HepG2 (cell line): Measurements from ENCODE around the gene MAP3K8. TPM values are rescaled to one million over a fixed set of nuclear protein-coding genes. Genes with fewer than 3 reads are reported as not detected.

Experiments used
- ATAC-seq: fragments of 200-7000 bp; cut with Tn5 transposase; 3 replicates; pipeline ENCODE4 v1.9.1; 2020; ENCODE audit warnings: mild to moderate bottlenecking, moderate library complexity
- BruUV-seq: library from RNA; stranded (reverse); fragments of 400-500 nt; replicated peaks from 2 replicates; lab custom pipeline; 2021; lab: Mats Ljungman, UMichigan
- CTCF ChIA-PET: fragments of 300-600 bp; formaldehyde crosslinking; extraction: SDS; loops from one replicate; lab custom pipeline; 2021; ENCODE audit warnings: low total read pairs, inconsistent platforms, low intra/inter-chr PET ratio; lab: Yijun Ruan, JAX
- POLR2A ChIA-PET: fragments of 350-600 bp; sonication (Branson Sonifier 250); formaldehyde crosslinking; loops from one replicate; lab custom pipeline; 2020; ENCODE audit warnings: antibody characterized with exemption, inconsistent platforms; lab: Yijun Ruan, JAX
- DNase-seq: peaks from one replicate; pipeline ENCODE4 v3.0.0-alpha.2; 2015; ENCODE audit warnings: low spot score
- FAIRE-seq: peaks from 3 replicates; lab custom pipeline; 2011; peaks lifted over from hg19 to GRCh38; lab: Jason Lieb, UNC
- H2AFZ ChIP-seq: one replicate; pipeline ENCODE4 v1.6.1; 2011; ENCODE audit warnings: low read length, inconsistent platforms
- H3K27ac ChIP-seq: fragments of 300-600 bp; 3 replicates; pipeline ENCODE4 v1.8.0; 2011; ENCODE audit warnings: mixed run types, mild to moderate bottlenecking, mixed read lengths, low read length, inconsistent platforms; ENCODE audit not compliant: insufficient read depth; ENCODE audit errors: extremely low read length
- H3K27me3 ChIP-seq, 2 experiments: fragments of 200-600 bp in 1 of 2; 2 replicates in 1 of 2; 3 replicates in 1 of 2; pipeline versions ENCODE4 v1.6.0 to v1.8.0; 2011; ENCODE audit warnings: low read length in 2 of 2, mild to moderate bottlenecking in 2 of 2, moderate library complexity in 2 of 2, inconsistent platforms in 1 of 2; ENCODE audit not compliant: insufficient read depth in 2 of 2, control insufficient read depth in 1 of 2
- H3K36me3 ChIP-seq, 2 experiments: fragments of 200-600 bp in 1 of 2; replicated peaks in 1 of 2; 2 replicates in 1 of 2; 3 replicates in 1 of 2; pipeline versions ENCODE4 v1.5.1 to v1.8.0; 2011; ENCODE audit warnings: low read length in 2 of 2, inconsistent platforms in 1 of 2; ENCODE audit not compliant: insufficient read depth in 2 of 2, control insufficient read depth in 1 of 2
- H3K4me1 ChIP-seq: 2 replicates; pipeline ENCODE4 v1.5.1; 2012; ENCODE audit warnings: low read length, inconsistent platforms; ENCODE audit not compliant: insufficient read depth
- H3K4me2 ChIP-seq: 2 replicates; pipeline ENCODE4 v1.6.0; 2011; ENCODE audit warnings: low read depth, low read length, inconsistent platforms
- H3K4me3 ChIP-seq, 3 experiments: fragments of 200-600 bp in 1 of 3; sonication (generic), shearing (Covaris generic) in 1 of 3; replicated peaks in 1 of 3; 2 replicates each; pipeline ENCODE4 v1.5.1; 2011 to 2016; ENCODE audit warnings: low read length in 3 of 3, inconsistent platforms in 2 of 3, low read depth in 2 of 3, mild to moderate bottlenecking in 2 of 3, control low read depth in 1 of 3, mixed read lengths in 1 of 3; ENCODE audit not compliant: insufficient read depth in 1 of 3
- H3K79me2 ChIP-seq: one replicate; pipeline ENCODE4 v1.6.1; 2011; ENCODE audit warnings: low read length, inconsistent platforms; ENCODE audit not compliant: insufficient read depth
- H3K9ac ChIP-seq: 2 replicates; pipeline ENCODE4 v1.6.0; 2011; ENCODE audit warnings: mild to moderate bottlenecking, low read depth, low read length, inconsistent platforms; ENCODE audit not compliant: insufficient read depth
- H3K9me3 ChIP-seq: 2 replicates; pipeline ENCODE4 v1.5.1; 2012; ENCODE audit warnings: mild to moderate bottlenecking, low read length
- H4K20me1 ChIP-seq: 2 replicates; pipeline ENCODE4 v1.6.0; 2011; ENCODE audit warnings: inconsistent platforms, mild to moderate bottlenecking, low read length, moderate library complexity; ENCODE audit not compliant: insufficient read depth
- E2F2 ChIP-seq: sonication (generic); formaldehyde crosslinking; IDR thresholded peaks from 2 replicates; pipeline ENCODE4 v1.4.0; 2020; ENCODE audit warnings: missing genetic modification reagents, borderline replicate concordance
- HBP1 ChIP-seq: IDR thresholded peaks from 2 replicates; pipeline ENCODE4 v1.6.1; 2016; ENCODE audit warnings: low read depth, control low read depth
- HOXA7 ChIP-seq: sonication (generic); formaldehyde crosslinking; IDR thresholded peaks from 2 replicates; pipeline ENCODE4 v1.8.1; 2022; ENCODE audit warnings: mild to moderate bottlenecking, missing genetic modification reagents, moderate library complexity
- MYC ChIP-seq: sonication (generic); formaldehyde crosslinking; IDR thresholded peaks from 2 replicates; pipeline ENCODE4 v1.9.0; 2021; ENCODE audit warnings: missing genetic modification reagents, borderline replicate concordance
- NCOA1 ChIP-seq: sonication (generic); formaldehyde crosslinking; IDR thresholded peaks from 2 replicates; pipeline ENCODE4 v1.9.0; 2021; ENCODE audit warnings: missing genetic modification reagents
- NKX3-1 ChIP-seq: sonication (generic); formaldehyde crosslinking; IDR thresholded peaks from 2 replicates; pipeline ENCODE4 v1.5.0; 2020; ENCODE audit warnings: missing genetic modification reagents
- PTBP1 ChIP-seq: fragments of 200-400 bp; formaldehyde crosslinking; IDR thresholded peaks from 2 replicates; pipeline ENCODE4 v1.6.1; 2018; ENCODE audit warnings: low read length, low read depth; ENCODE audit not compliant: poor library complexity, severe bottlenecking
- RORA ChIP-seq: sonication (generic); formaldehyde crosslinking; IDR thresholded peaks from 2 replicates; pipeline ENCODE4 v1.5.0; 2020; ENCODE audit warnings: mild to moderate bottlenecking, missing genetic modification reagents, moderate library complexity
- SP2 ChIP-seq: sonication (generic); formaldehyde crosslinking; IDR thresholded peaks from 2 replicates; pipeline ENCODE4 v1.5.1; 2020; ENCODE audit warnings: mild to moderate bottlenecking, missing genetic modification reagents
- TAF15 ChIP-seq: fragments of 200-400 bp; formaldehyde crosslinking; IDR thresholded peaks from one replicate; pipeline ENCODE4 v1.6.1; 2018; ENCODE audit warnings: mild to moderate bottlenecking, low read depth, low read length; ENCODE audit not compliant: poor library complexity, severe bottlenecking
- THAP8 ChIP-seq: sonication (generic); formaldehyde crosslinking; IDR thresholded peaks from 2 replicates; pipeline ENCODE4 v1.5.1; 2020; ENCODE audit warnings: missing genetic modification reagents, mild to moderate bottlenecking, borderline replicate concordance
- ZIK1 ChIP-seq: sonication (generic); formaldehyde crosslinking; IDR thresholded peaks from 2 replicates; pipeline ENCODE4 v1.5.0; 2020; ENCODE audit warnings: mild to moderate bottlenecking, low read depth, missing genetic modification reagents, borderline replicate concordance
- ZNF17 ChIP-seq: sonication (generic); formaldehyde crosslinking; IDR thresholded peaks from 2 replicates; pipeline ENCODE4 v1.5.0; 2020; ENCODE audit warnings: mild to moderate bottlenecking, missing genetic modification reagents
- ZNF546 ChIP-seq: sonication (generic); formaldehyde crosslinking; conservative IDR thresholded peaks from 2 replicates; pipeline ENCODE4 v1.8.1; 2023; ENCODE audit warnings: mild to moderate bottlenecking, missing genetic modification reagents
- ZNF570 ChIP-seq: sonication (generic); formaldehyde crosslinking; IDR thresholded peaks from 2 replicates; pipeline ENCODE4 v1.4.0; 2020; ENCODE audit warnings: mild to moderate bottlenecking, missing genetic modification reagents, borderline replicate concordance
- ZNF75D ChIP-seq: sonication (generic); formaldehyde crosslinking; IDR thresholded peaks from 2 replicates; pipeline ENCODE4 v1.8.1; 2023; ENCODE audit warnings: missing genetic modification reagents, mild to moderate bottlenecking, borderline replicate concordance
- WGBS: methylation state at CpG from one replicate; pipeline ENCODE4 v1.1.6; 2017; ENCODE audit warnings: low lambda C conversion rate; 5-methylcytosine and 5-hydroxymethylcytosine counted together
- in situ Hi-C: cut with HindIII; loops from 2 replicates; pipeline ENCODE4 v1.10.0; 2017; ENCODE audit warnings: low pct_unique_long_range_greater_than_20kb; ENCODE audit not compliant: extremely low pct_ligation_motif_present
- intact Hi-C: fragments of 100-400 bp; cut with micrococcal nuclease; formaldehyde crosslinking; loops from one replicate; pipeline ENCODE4 v1.10.0; 2022; ENCODE audit not compliant: unreplicated experiment
- polyA plus RNA-seq, 8 experiments: library from polyadenylated mRNA; depleted of rRNA in 3 of 8; stranded (reverse) in 7 of 8; unstranded in 1 of 8; fragments of >200 nt; fragmentation: Illumina TruSeq in 4 of 8; extraction: Trizol in 4 of 8; gene quantifications; 2 replicates each; pipeline versions ENCODE4 v1.2.1 to v1.2.3, GENCODE V29; 2011 to 2016; ENCODE audit warnings: low read depth in 4 of 8, missing spikeins in 1 of 8, mixed read lengths in 1 of 8; ENCODE audit not compliant: insufficient read depth in 1 of 8
- total RNA-seq, 5 experiments: library from RNA; depleted of rRNA; stranded (reverse); fragments of >200 nt; fragmentation: Illumina TruSeq; extraction: Trizol; gene quantifications; 2 replicates each; pipeline ENCODE4 v1.2.3, GENCODE V29; 2016; ENCODE audit warnings: low read depth in 1 of 5

The MAP3K8 gene
- total and polyA plus RNA-seq, 2 of the 13 experiments (the other 11 are each of a cell fraction or from before 2014, with no cell fraction given), result 19.3 to 37.9 TPM

GRCh38 chr10:30488316-30488715, 54.3 kb downstream of the MAP3K8 start:
- H3K27me3 ChIP-seq, result no peaks in the 10 kb centered on the region
- H2AFZ ChIP-seq, result peak overlapping the region; percentile 52
- intact Hi-C loops (no loop called here), in situ Hi-C loops (no loop called here)
- H3K9me3 ChIP-seq, result peaks cover 7% of the 10 kb centered on the region; the same call in 1 of the 2 replicates
- H3K27ac ChIP-seq, result no peak overlapping the region
- no peak overlapping the region for H3K9ac ChIP-seq
- peaks cover 24% of the 10 kb centered on the region for H3K4me1 ChIP-seq
- no TSS peak for BruUV-seq
- H3K79me2 ChIP-seq, result no peaks in the 10 kb centered on the region
- no peaks in the 10 kb centered on the region for H3K36me3 ChIP-seq
- H3K4me3 ChIP-seq, result no peak overlapping the region
- no peak for DNase-seq
- no peak overlapping the region for H3K4me2 ChIP-seq
- no peaks in the 10 kb centered on the region for H4K20me1 ChIP-seq
- 38% methylated on average over 6 of the region's 6 CpGs for WGBS
- ATAC-seq, result no peak
- FAIRE-seq, result no peak
- TF ChIP-seq ZIK1 (CRISPR knock-in tag) (no peak), PTBP1 (no peak), MYC (CRISPR knock-in tag) (no peak)
- CTCF ChIA-PET, result no interaction called here
- POLR2A ChIA-PET, result no interaction called here

GRCh38 chr10:30489346-30489745, 55.4 kb downstream of the MAP3K8 start:
- POLR2A ChIA-PET, result no interaction called here
- Histone ChIP-seq H3K27ac (no peak overlapping the region), H3K4me3 (no peak overlapping the region), H3K27me3 (no peaks in the 10 kb centered on the region), H3K4me1 (peaks cover 35% of the 10 kb centered on the region), H3K9ac (no peak overlapping the region), H3K36me3 (no peaks in the 10 kb centered on the region), H3K4me2 (no peak overlapping the region), H3K9me3 (no peaks in the 10 kb centered on the region), H3K79me2 (no peaks in the 10 kb centered on the region), H4K20me1 (no peaks in the 10 kb centered on the region), H2AFZ (no peak overlapping the region)
- BruUV-seq, result no TSS peak
- 33% methylated on average over 7 of the region's 7 CpGs for WGBS
- intact Hi-C loops (no loop called here), in situ Hi-C loops (no loop called here)
- no peak for ATAC-seq
- CTCF ChIA-PET, result no interaction called here
- no peak for FAIRE-seq
- DNase-seq, result no peak
- no peak for TF ChIP-seq NCOA1 (CRISPR knock-in tag)
- TF ChIP-seq NKX3-1 (CRISPR knock-in tag), result no peak
- no peak for TF ChIP-seq HBP1
- TF ChIP-seq TAF15, result no peak
- no peak for TF ChIP-seq ZNF570 (CRISPR knock-in tag)
- TF ChIP-seq THAP8 (CRISPR knock-in tag), result no peak
- no peak for TF ChIP-seq ZNF546 (CRISPR knock-in tag)
- no peak for TF ChIP-seq E2F2 (CRISPR knock-in tag)
- TF ChIP-seq SP2 (CRISPR knock-in tag), result no peak
- no peak for TF ChIP-seq ZNF75D (CRISPR knock-in tag)
- TF ChIP-seq HOXA7, result no peak
- TF ChIP-seq ZNF17 (CRISPR knock-in tag), result no peak
- no peak for TF ChIP-seq RORA (CRISPR knock-in tag)
- no peak for TF ChIP-seq MYC (CRISPR knock-in tag)
